GM19397 (cell line): Measurements from ENCODE around the gene MOB3B.
"Not testable (repeated sequence)": the region's sequence is repeated elsewhere in the genome, so short reads cannot be mapped to it uniquely, and the experiment has no call there.

Source experiments
- ATAC-seq: cut with Tn5 transposase; IDR thresholded peaks from one replicate; pipeline ENCODE4 v1.9.1; 2021; ENCODE audit warnings: mild to moderate bottlenecking, moderate library complexity; ENCODE audit not compliant: unreplicated experiment

The MOB3B gene

DNA sequence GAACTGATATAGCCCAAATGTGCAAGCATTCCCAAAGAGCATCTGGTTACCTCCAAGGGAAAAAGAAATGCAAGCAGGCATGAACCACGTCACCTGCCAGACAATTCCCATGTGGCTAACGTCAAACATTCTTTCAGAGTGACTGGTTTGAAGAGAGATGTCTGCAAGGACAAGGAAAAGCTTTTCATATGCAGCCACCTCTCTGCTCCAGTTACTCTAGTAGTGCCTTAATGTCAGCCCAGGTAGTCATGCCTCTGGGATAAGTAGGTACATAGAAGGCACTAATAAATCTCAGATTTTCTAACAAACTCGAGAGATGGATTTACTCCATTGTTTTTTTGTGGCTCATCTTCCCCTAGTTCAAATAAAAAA is 102.4 kb downstream of the MOB3B start:
- no peak for ATAC-seq

DNA sequence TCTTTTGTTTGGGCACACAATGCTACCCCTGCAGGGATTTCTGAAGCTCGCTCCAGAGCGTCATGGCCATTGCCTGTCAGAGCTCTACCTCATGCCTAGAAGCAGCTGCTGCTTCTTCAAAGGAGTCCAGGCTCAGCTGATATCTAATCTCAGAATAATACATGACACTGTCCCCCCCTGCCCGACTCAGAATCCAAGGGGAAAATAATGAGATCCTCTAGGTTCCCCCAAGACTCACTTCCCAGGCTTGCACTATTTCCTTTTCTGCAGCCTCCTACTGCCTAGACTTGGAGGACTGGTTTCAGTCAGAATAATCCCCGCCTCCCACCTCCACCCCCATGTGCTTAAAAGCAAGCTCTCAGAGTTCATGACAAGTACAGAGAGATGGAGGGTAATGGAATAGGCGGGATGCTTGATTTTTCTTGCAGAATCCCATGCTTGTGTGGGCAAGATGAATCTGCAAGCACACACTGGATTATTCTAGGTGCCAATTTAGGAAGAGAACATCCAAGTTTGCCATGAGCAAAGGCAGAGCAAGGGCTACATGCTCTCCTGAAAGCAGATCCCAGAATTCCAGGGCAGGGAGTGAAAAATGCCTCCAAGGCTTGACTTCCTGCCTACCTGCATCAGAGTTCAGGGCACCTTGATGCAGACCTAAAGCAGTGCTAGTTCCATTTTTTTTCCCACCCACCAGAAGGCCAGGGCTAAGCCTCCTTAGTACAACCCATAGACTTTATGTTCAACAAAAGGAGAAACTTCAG is 102.9 kb downstream of the MOB3B start:
- ATAC-seq: no peak

DNA sequence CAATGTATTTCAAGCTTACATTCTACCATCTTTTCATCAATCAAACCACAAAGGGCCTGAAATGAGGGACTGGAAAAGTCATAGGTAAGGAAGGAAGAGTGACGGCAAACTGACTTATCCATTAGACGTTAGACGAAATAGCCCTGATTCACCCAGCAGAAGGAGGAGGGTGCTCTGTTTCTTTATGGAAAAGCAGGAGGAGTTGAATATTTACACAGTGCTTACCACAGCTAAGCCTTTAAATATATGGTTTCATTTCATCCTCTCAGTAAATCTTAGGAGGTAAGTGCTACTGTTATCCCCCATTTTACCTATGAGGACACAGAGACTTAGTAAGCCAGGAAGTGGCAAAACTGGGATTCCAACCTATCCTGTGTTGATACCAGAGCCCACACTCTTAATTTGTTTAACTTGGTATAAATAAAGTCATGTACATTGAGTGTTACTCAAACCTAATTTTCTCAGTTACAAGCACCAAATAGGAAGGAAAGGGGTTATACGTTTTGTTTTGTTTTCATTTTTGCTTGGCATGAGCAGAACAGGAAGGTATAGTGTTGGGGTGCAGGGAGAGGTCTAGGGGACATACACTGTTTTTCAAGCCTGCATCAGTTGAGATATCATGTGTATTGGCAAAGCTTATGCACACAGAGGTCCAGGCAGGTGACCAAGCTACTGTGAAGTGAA is 103.6 kb downstream of the MOB3B start:
- no peak for ATAC-seq

DNA sequence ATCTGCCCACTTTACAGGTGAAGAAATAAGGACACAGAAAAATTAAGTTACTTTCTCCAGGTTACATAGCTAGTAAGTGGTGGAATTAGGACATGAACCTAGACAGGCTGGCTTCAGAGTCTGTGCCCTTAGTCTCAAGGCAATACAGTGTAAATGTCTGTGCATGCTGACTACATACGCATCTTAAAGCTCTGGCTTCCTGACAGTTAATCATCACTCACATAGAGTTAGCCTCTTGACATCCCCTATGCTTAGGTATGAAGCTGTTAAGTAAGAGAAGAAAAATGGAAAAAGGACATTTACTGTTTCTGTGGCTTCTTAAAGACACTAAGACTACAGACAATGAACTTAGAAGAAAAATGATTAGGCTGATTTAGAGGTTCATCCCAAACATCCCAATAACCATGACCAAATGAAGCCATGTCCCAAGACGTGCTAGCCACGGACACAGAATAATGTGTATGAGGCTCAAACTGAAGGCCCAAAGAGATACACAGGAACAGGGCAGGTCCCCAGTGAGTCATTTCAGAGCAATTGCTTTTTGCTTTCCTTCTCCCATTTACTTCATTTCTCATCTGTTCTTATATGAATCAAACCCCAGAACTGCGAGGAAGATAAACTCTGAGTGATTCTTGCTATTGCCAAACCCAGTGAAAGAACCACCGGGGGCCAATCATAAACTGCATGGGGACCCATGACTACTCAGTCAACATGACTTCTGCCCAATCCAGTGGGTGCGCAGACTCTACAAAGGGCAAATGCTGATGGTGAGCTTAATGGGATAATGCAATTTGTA is 105.5 kb downstream of the MOB3B start:
- ATAC-seq: no peak

DNA sequence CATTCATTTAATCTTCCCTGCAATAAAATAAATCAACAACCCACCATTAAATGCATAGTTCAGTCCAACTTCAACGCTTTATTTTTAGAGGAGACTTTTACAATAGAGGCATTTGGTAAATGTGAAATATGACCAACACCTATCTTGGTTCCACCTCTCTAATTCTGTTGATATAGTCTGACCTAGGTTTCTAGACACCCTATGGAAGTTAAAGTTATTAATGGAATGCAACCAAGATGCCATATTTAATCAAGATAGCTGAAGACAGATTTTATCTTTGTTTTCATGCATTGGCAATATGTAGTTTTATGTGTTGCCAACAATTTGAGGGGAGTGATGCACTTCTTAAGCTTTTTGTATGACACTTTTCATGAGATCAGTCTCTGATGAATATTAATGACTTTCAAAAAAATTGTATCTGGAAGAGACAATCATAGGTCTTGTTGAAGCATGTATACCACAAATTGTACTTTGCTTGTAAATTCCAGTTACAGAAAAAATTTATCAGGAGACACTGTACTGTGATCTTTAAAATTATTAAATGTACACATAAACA is 107.3 kb downstream of the MOB3B start:
- no peak for ATAC-seq

DNA sequence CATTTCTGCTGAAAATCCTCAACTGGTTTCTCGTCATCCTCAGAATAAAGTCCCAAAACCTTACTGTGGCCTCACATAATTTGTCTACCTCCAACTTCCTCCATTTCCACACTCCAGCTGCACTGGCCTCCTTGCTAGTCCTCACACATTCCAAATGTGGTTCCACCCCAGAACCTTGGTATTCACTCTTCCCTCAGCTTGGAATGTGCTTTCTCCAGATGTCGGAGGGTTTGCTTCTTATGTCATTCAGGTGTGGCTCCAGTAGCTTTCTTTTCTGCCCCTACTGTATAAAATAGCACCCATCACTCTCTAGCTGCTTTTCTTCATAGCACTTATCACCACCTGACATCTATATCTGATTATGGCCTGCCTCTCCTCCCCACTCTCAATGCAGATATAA is 108.0 kb downstream of the MOB3B start:
- ATAC-seq: no peak

DNA sequence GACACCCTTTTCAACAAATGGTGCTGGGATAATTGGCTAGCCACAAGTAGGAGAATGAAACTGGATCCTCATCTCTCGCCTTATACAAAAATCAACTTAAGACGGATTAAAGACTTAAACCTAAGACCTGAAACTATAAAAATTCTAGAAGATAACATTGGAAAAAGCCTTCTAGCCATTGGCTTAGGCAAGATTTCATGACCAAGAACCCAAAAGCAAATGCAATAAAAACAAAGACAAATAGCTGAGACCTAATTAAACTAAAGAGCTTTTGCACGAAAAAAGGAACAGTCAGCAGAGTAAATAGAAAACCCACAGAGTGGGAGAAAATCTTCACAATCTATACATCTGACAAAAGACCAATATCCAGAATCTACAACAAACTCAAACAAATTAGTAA is 110.1 kb downstream of the MOB3B start:
- not testable (repeated sequence) for ATAC-seq

DNA sequence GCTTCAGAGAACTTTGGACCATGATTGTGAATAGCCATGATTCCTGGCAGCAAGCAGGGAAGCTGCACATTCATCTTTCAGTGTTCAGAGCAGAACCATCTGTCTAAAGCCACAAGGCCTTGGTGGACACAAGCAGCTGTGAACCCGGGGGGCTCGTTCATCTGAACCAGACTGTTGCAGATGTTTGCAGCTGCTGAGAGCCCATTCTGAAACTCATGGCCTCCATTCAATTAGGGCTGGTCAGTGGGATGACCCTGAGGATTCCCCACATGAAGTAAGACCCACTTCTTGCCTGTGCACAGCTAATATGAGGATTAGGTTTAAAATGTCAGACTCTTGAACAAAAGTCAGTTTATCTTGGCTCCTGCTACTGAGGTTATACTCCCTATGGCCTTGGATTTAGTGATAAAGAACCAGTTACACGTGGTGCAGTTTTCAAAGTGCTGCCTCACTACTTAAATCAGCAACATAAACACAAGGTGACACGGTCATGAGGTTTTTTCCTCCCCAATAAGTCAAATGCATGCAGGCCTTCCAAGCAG is 115.3 kb downstream of the MOB3B start:
- ATAC-seq: no peak

DNA sequence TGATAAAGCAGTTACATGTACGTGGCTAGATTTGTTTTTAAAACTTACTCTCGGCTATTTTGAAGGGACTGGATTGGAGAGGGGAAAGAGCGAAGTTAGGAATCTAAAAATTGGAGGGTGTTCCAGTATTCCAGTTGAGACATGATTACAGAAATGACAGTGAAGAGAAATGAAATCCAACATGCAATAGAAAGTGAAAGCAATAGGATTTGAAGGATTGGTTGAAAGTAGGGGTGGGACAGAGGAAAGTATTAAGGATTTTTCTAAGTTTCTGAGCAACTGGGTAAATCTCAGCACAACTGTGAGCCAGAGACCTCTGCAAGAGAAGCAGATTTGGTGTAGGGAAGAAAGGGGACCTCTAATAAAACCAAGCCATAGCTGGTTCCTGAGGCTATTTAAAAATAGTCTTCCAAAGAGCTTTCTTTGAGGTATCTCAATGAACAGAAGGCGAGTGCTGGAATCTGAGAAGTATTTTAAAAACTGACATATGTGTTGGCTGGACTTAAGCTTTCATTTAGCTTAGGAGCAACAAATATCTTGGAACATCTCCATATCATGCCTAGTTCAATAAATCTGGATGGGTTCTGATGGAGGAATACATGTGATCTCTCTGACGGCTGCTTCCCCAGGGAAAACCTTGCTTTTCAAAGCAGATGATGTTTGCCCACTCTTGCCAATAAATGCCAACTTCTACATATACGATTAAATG is 115.9 kb downstream of the MOB3B start:
- no peak for ATAC-seq

DNA sequence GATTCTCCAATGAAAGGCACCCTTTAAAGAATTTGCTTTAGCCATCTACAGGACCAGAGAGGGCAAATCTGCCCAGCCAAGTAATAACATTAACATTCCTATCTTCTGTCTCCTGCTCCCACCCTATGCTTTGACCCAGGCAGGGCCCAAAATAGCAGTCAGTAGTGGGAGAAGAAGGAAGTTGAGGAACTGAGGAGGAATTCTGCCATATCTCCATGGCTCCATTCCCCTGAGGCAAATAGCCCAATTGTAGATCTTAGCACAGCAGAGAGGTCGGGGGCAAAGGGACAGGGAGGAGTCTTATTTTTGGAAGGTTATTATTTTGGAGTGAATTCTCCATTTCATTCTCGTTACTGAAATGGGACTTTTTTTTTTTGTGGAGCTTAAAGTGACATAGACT is 116.7 kb downstream of the MOB3B start:
- ATAC-seq: no peak

DNA sequence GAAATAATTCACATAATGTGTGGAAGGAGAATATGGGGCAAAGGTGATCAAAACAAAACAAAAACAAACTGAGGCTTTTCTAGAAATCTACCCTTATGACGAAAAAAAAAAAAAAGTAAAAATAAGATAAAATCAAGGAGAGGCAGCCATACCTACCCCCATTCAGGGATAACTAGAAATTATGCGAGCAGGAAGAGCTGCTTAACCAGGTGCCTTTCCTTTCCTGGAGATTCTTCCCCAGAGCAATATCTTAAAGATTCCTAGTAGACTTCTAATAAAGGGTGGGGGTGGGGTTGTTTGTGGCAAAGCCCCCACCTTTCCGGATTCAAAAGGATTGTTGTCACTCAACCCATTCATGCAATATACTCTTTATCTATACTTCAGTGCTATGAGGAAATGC is 117.5 kb downstream of the MOB3B start:
- ATAC-seq: no peak

DNA sequence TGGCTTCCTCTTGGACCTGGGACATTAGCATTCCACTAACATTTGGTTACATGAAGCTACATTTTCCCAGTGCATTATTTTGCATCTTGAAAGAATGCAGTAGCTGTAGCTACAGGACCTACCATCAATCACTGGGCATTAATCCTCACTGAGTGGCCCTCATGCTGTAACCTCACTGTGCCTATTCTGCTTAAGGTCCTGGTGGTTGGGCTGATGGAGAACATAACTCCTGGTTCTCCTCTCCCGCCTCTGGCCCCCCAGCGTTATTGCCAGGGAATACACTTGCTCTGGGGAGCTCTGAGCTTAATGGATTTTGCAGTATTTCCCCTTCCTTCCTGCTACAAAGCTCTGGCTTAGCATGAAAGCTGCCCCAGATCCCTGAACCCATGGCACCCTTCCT is 121.1 kb downstream of the MOB3B start:
- ATAC-seq: no peak

DNA sequence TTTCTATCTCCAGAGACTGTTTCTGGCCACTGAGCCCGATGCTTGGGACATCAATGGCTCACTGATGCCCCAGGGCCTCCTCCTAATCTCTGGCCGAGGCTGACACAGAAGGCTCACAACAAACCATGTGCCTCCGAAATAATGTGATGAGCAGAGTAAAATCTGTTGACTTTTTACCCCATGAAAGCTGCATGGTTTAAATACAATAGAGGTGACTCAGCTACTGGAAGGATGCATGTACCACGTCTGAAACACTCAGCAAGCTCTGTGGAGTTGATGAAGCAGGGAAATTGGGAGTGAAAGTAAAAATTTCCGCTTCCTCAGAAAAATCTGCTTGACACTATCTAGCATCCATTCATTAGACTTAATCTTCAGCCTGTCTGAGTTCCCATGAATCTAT is 121.6 kb downstream of the MOB3B start:
- no peak for ATAC-seq

DNA sequence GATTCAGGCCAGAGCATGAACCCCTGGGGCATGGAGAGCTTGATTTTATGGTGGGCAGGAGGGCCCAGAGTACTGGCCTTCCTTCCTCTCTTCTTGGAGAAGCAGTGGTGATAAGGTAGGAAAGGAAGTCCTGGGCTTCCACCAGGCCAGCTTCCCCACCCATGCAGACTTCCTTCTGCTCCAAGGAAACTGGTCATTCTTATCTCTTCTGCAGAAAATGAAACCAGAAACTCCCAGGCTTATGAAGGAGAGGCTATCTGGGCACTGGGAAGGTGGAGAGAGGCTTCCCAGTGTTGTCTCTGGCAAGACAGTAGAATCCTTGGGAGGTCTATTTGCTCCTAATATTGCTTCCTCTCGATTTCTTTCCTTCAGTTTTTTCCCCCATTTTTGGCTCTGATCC is 122.1 kb downstream of the MOB3B start:
- no peak for ATAC-seq

DNA sequence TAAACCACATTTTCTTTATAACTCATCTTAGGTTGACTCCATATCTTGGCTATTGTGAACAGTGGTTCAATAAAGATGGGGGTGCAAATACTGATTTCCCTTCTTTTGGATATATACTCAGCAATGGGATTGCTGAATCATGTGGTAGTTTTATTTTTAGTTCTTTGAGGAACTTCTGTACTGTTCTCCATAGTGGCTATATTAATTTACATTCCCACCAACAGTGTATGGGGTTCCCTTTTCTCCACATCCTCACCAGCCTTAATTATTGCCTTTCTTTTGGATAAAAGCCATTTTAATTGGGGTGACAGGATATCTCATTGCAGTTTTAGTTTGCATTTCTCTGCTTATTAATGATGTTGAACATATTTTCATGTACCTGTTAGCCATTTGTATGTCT is 125.0 kb downstream of the MOB3B start:
- no peak for ATAC-seq

DNA sequence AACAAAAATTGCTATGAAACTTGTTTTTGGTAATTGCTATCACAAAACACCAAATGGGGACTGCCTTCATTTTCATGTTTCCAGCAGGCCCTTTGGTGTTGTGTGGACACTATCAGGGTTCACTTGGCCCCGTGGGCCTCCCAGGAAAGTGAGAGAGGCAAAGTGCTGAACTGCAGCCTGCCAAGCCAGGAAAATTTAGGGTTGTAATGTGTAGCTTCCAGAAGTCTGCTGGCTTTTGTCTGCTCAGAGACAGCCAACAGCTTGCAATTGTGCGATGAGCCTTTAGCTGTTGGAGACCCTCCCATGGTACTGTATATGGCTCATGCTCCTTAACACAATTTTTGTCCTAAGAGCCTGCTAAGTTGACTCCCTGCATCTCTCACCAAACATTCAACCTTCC is 127.0 kb downstream of the MOB3B start:
- ATAC-seq: no peak

DNA sequence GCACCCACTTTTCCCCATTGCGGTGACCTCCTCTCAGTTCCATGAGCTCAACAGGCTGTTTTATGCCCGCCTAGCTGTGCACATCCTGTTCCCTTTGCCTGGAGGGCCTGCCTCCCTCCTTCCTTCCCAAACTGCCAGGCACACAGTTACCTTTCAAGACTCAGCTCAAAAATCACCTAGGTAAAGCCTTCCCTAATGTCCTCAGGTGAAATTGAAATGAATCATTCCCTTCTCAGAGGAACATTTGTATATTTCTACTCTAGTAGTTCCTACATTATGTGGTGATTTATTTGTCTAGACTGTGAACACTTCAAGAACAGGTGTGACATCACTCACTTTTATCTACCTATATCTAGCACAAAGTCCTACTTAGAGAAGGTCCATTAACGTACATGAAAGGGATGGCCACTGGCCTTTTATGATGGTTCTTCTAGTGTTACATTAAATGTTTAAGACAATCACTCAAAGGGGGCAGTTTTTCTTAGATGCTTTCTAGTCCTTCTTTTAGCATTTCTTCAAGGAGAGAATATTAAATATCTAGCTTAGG is 129.2 kb downstream of the MOB3B start:
- ATAC-seq: no peak

DNA sequence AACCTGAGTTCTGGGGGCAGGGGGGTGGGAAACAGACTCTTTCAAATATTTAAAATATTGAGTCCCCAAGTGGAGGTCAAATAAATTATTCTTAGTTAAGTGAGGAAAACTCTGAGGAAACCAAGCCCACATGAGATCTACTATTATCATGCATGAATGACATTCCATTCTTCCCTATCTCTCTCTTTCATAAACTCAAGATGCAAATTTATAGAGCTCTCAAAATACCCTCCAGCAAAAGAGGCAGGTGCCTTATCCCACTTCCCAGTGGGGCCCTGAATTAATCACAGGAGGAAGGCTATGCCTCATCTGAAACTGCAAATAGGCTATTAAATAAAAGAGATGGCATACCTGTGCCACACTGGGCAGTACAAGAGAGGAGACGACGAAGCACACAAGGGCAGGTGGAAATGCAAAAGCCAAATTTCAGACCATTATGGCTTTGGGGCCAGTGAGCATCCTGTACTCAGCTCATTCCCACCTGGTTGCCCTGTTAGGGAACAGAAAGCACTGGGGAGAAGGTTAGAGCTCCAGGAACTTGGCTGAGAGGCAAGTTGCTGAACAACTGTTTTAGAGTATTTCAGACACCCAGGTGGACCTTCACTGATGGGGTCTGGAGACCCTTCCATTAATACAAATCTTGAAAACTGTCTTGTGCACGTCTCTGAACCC is 130.5 kb downstream of the MOB3B start:
- ATAC-seq: no peak

DNA sequence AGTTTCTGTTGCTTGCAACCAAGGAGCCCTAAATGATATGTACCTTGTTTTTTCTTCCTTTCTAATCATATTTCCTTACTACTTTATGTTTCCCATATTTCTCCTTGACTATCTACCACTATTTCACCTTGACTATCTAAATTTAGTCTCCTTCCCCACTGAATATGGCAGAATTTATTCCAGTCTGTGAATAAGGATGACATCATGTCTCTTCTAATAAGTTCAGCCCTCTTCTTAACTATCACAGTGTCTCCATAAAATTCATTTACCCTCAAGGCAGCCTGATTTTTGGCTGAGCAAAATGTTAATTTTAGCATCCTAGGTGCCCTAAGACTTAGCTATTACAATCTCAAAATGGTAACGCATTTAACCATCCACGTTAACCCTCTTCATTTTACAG is 133.1 kb downstream of the MOB3B start:
- no peak for ATAC-seq

DNA sequence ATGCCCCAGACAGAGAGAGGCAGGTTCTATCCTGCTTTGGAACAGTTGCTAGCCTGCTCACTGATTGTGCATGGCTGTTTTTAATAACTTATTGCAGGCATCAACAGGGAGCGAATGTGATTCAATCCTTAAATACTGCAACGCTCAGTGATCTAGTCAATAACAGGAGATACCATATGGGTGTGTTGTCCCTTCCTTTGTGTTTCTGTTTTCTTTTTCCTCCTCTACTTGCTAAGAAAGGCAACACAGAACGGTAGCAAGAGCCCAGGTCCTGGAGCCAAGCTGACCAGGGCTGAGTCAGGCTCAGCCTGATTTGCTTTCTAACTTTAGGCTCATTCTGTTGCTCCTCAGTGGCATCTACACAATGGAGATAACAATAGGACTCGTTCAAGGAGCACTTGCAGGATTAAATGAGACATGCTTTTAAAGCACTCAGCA is 134.1 kb downstream of the MOB3B start:
- no peak for ATAC-seq
